ENCODE data around the gene EPHB6. TPM values are rescaled to one million over a fixed set of nuclear protein-coding genes. Genes with fewer than 3 reads are reported as not detected.

EPHB6 gene, protein sequence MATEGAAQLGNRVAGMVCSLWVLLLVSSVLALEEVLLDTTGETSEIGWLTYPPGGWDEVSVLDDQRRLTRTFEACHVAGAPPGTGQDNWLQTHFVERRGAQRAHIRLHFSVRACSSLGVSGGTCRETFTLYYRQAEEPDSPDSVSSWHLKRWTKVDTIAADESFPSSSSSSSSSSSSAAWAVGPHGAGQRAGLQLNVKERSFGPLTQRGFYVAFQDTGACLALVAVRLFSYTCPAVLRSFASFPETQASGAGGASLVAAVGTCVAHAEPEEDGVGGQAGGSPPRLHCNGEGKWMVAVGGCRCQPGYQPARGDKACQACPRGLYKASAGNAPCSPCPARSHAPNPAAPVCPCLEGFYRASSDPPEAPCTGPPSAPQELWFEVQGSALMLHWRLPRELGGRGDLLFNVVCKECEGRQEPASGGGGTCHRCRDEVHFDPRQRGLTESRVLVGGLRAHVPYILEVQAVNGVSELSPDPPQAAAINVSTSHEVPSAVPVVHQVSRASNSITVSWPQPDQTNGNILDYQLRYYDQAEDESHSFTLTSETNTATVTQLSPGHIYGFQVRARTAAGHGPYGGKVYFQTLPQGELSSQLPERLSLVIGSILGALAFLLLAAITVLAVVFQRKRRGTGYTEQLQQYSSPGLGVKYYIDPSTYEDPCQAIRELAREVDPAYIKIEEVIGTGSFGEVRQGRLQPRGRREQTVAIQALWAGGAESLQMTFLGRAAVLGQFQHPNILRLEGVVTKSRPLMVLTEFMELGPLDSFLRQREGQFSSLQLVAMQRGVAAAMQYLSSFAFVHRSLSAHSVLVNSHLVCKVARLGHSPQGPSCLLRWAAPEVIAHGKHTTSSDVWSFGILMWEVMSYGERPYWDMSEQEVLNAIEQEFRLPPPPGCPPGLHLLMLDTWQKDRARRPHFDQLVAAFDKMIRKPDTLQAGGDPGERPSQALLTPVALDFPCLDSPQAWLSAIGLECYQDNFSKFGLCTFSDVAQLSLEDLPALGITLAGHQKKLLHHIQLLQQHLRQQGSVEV
- total RNA-seq (10 to 100 TPM; 37.2 to 76.2 (median 62.3) TPM), total RNA-seq (8.2 to 106 (median 53.6) reads per million in 29 experiments)
- total RNA-seq (2013) = 39.4 TPM

DNA sequence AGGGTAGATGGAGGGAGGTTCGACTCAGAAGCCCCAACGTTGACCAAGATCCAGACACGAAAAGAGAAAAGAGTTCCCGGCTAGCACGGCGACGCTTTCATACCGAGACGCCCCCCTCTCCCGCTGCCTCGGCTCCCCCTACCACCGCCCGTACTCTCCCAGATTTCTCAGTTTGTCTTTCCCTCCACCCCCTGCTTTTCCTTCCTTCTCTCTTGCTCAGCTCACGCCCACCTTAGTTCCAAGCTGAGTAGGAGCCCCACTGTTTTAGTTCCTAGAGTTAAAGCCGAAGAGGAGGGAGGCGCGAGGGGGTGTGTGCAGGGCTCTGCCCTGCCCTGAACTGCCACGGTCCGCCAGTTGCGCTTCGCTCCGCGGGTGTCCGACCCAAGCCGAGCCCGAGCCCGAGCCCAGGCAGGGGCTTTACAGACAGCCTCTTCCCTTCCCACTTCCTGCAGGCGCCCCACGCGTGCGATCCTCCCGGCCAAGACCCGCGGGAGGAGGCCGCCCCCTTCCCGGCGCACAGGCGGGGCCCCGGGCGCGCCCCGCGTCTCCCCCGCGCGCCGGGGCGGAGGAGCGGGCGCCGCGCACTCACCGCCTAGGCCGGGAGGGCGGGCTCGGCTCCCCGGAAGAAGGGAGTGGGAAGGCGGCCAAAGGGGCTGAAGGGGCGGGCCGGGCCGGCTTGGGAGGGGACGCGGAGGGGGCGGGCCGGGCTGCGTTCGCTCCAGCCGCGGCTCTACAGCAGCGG lies at the start of gene EPHB6:
Gene EPHB6 (plus strand): TSS at position 705 of the 742 bp plus-strand sequence. CDS start 8,152 bp downstream, outside the sequence.
- no peaks in the 10 kb centered on the region for H3K36me3 Mint-ChIP-seq
- under 1% methylated on average over 61 of the region's 70 CpGs for WGBS (ENCODE audit: insufficient coverage)
- H3K4me3 Mint-ChIP-seq = peak within 1 kb of the TSS; percentile 91 to 98 (median 94)
- Histone ChIP-seq H3K9me3 (no peaks in the 10 kb centered on the region), H3K27ac (ENCODE audit: low read length) (peak within 1 kb of the TSS; percentile 22), H3K4me1 (ENCODE audit: control insufficient read depth in 1 of 2, extremely low read depth in 1 of 2, insufficient read depth in 2 of 2, low read length in 2 of 2) (peaks cover 19 to 20% of the 10 kb centered on the region in 2 experiments), H3K36me3 (ENCODE audit: control insufficient read depth in 2 of 2, extremely low read depth in 1 of 2, insufficient read depth in 1 of 2, low read length in 1 of 2) (no peaks in the 10 kb centered on the region), H3K27me3 (replicated peaks in 1 of 2; ENCODE audit: control insufficient read depth in 2 of 2, extremely low read depth in 1 of 2, insufficient read depth in 2 of 2, low read length in 1 of 2) (no peaks in the 10 kb centered on the region), H3K4me3 (ENCODE audit: control insufficient read depth in 1 of 2, extremely low read depth in 1 of 2, low read length in 1 of 2) (peak within 1 kb of the TSS; percentile 71 to 91)
- H3K27me3 Mint-ChIP-seq = no peaks in the 10 kb centered on the region
- CTCF ChIA-PET = interaction anchor here (0.7 to 1.2 kb wide), 5 partner anchors 30 to 1802 kb away, joined by 3 to 5 read pairs (median 3); no protein-coding TSS in a partner anchor
- H3K4me1 Mint-ChIP-seq = peaks cover 24 to 33% (median 31%) of the 10 kb centered on the region in 3 donors
- POLR2A ChIA-PET = no interaction called here
- H3K9me3 Mint-ChIP-seq = no peaks in the 10 kb centered on the region
- DNase-seq = peak in 27 of 35 experiments; percentile 17 to 65 (median 34)
- H3K27ac Mint-ChIP-seq = peak within 1 kb of the TSS; percentile 81 to 85
- ATAC-seq (replicated peaks in 1 of 4) = peak; percentile 63 to 70 (median 67)

DNA sequence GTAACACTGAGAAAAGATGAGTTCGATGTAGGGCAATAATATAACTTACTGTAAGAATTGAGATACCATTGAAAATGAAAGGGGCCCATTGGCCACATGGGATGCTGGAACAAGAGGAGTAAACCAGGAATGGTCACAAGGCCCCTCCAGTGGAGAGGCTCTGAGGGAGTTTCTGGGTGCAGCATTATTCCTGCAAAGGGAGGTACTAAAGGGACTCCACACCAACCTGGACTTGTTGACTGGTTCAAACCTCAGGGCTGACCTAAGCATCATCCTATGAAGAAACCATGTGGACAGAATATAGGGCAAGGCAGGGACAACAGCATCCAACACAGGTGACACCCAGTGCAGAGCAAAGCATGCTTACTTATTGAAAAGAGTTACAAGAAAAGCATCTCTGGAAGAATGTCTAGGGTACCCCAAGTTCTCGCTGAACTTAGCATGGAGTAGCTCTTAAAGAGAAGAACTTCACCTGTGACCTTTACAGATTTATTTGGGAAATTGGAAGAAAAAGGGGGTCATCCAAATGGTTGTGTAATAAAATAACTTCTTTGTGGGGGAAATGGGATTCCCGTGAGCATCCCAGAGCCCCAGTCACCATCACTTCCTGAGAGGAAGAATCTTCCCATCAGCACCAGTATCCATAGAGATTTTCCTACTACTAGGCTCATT lies 49.4 kb upstream of the EPHB6 start:
- H3K4me3 Mint-ChIP-seq = peak overlapping the region; percentile 35 to 93 (median 56)
- no peaks in the 10 kb centered on the region for H3K27me3 ChIP-seq (replicated peaks in 1 of 2; ENCODE audit: control insufficient read depth in 2 of 2, extremely low read depth in 1 of 2, insufficient read depth in 2 of 2, low read length in 1 of 2)
- H3K27me3 Mint-ChIP-seq = no peaks in the 10 kb centered on the region
- peaks cover 86 to 97% of the 10 kb centered on the region in 2 experiments for H3K4me1 ChIP-seq (ENCODE audit: control insufficient read depth in 1 of 2, extremely low read depth in 1 of 2, insufficient read depth in 2 of 2, low read length in 2 of 2)
- peaks cover 0 to 36% of the 10 kb centered on the region in 2 donors for H3K36me3 ChIP-seq (ENCODE audit: control insufficient read depth in 2 of 2, extremely low read depth in 1 of 2, insufficient read depth in 1 of 2, low read length in 1 of 2)
- H3K36me3 Mint-ChIP-seq = peaks cover 41% of the 10 kb centered on the region
- ChIA-PET POLR2A (interaction anchor here in 1 of 2 donors (6.8 to 11.5 kb wide), 2 partner anchors 8 to 17 kb away, joined by 162 to 577 read pairs; no protein-coding TSS in a partner anchor), CTCF (interaction anchor here in 1 of 2 donors (6.7 to 10.8 kb wide), 2 partner anchors 9 to 19 kb away, joined by 116 to 382 read pairs; no protein-coding TSS in a partner anchor)
- H3K9me3 ChIP-seq = no peaks in the 10 kb centered on the region
- peak overlapping the region; percentile 97 for H3K27ac ChIP-seq (ENCODE audit: low read length)
- H3K9me3 Mint-ChIP-seq = no peaks in the 10 kb centered on the region
- H3K4me3 ChIP-seq (ENCODE audit: control insufficient read depth in 1 of 2, extremely low read depth in 1 of 2, low read length in 1 of 2) = peak overlapping the region in 1 of 2 donors; percentile 7
- WGBS (ENCODE audit: insufficient coverage) = no CpG with 5 or more reads among the region's 3 CpGs
- peak in 2 of 35 experiments; percentile 18 to 35 for DNase-seq
- no peak for ATAC-seq (replicated peaks in 1 of 4)
- peaks cover 97 to 99% (median 98%) of the 10 kb centered on the region in 3 donors for H3K4me1 Mint-ChIP-seq
- peak overlapping the region; percentile 100 for H3K27ac Mint-ChIP-seq

- CTCF ChIA-PET = interaction anchor here in 1 of 2 donors (6.7 to 10.8 kb wide), 2 partner anchors 9 to 20 kb away, joined by 116 to 382 read pairs; no protein-coding TSS in a partner anchor
- 60% methylated on average over 1 of the region's 2 CpGs for WGBS (ENCODE audit: insufficient coverage)
- H3K4me3 ChIP-seq (ENCODE audit: control insufficient read depth in 1 of 2, extremely low read depth in 1 of 2, low read length in 1 of 2) = no peak overlapping the region
Measured at GRCh38 chr7:142806022-142806356, 48.9 kb upstream of the EPHB6 start.

GRCh38 chr7:142806957-142807356 lies 47.9 kb upstream of the EPHB6 start:
- H3K4me1 ChIP-seq (ENCODE audit: control insufficient read depth in 1 of 2, extremely low read depth in 1 of 2, insufficient read depth in 2 of 2, low read length in 2 of 2) = peaks cover 87 to 94% of the 10 kb centered on the region in 2 experiments
- no peaks in the 10 kb centered on the region for H3K27me3 ChIP-seq (replicated peaks in 1 of 2; ENCODE audit: control insufficient read depth in 2 of 2, extremely low read depth in 1 of 2, insufficient read depth in 2 of 2, low read length in 1 of 2)
- no peaks in the 10 kb centered on the region for H3K9me3 ChIP-seq
- no peak overlapping the region for H3K4me3 ChIP-seq (ENCODE audit: control insufficient read depth in 1 of 2, extremely low read depth in 1 of 2, low read length in 1 of 2)
- ATAC-seq (replicated peaks in 1 of 4) (no peak), DNase-seq (peak in 1 of 35 experiments; percentile 21)
- peaks cover 0 to 23% of the 10 kb centered on the region in 2 donors for H3K36me3 ChIP-seq (ENCODE audit: control insufficient read depth in 2 of 2, extremely low read depth in 1 of 2, insufficient read depth in 1 of 2, low read length in 1 of 2)
- POLR2A ChIA-PET = interaction anchor here (2.6 to 11.5 kb wide), 5 partner anchors 9 to 170 kb away, joined by 10 to 577 read pairs (median 162); no protein-coding TSS in a partner anchor
- Mint-ChIP-seq H3K36me3 (peaks cover 28% of the 10 kb centered on the region), H3K27ac (peak overlapping the region; percentile 100), H3K9me3 (no peaks in the 10 kb centered on the region), H3K4me3 (peak overlapping the region; percentile 82 to 93 (median 83)), H3K4me1 (peaks cover 97 to 99% (median 99%) of the 10 kb centered on the region in 3 donors), H3K27me3 (no peaks in the 10 kb centered on the region)
- WGBS (ENCODE audit: insufficient coverage) = no CpG with 5 or more reads among the region's 1 CpG
- peak overlapping the region; percentile 97 for H3K27ac ChIP-seq (ENCODE audit: low read length)
- CTCF ChIA-PET = interaction anchor here (0.5 to 10.8 kb wide), 8 partner anchors 8 to 433 kb away, joined by 3 to 382 read pairs (median 9); no protein-coding TSS in a partner anchor

More at GRCh38 chr7:142806022-142806356, 48.9 kb upstream of the EPHB6 start:
- peak overlapping the region; percentile 97 for H3K27ac ChIP-seq (ENCODE audit: low read length)
- DNase-seq (peak in 1 of 35 experiments; percentile 28), ATAC-seq (replicated peaks in 1 of 4) (no peak)
- peak overlapping the region in 1 of 3 donors; percentile 93 for H3K4me3 Mint-ChIP-seq
- peaks cover 96 to 99% (median 98%) of the 10 kb centered on the region in 3 donors for H3K4me1 Mint-ChIP-seq
- H3K36me3 Mint-ChIP-seq = peaks cover 36% of the 10 kb centered on the region
- no peaks in the 10 kb centered on the region for H3K27me3 ChIP-seq (replicated peaks in 1 of 2; ENCODE audit: control insufficient read depth in 2 of 2, extremely low read depth in 1 of 2, insufficient read depth in 2 of 2, low read length in 1 of 2)
- H3K27me3 Mint-ChIP-seq = no peaks in the 10 kb centered on the region
- H3K4me1 ChIP-seq (ENCODE audit: control insufficient read depth in 1 of 2, extremely low read depth in 1 of 2, insufficient read depth in 2 of 2, low read length in 2 of 2) = peaks cover 88 to 94% of the 10 kb centered on the region in 2 experiments
- H3K9me3 Mint-ChIP-seq = no peaks in the 10 kb centered on the region
- POLR2A ChIA-PET = interaction anchor here in 1 of 2 donors (6.8 to 11.5 kb wide), 2 partner anchors 8 to 17 kb away, joined by 162 to 577 read pairs; no protein-coding TSS in a partner anchor
- H3K36me3 ChIP-seq (ENCODE audit: control insufficient read depth in 2 of 2, extremely low read depth in 1 of 2, insufficient read depth in 1 of 2, low read length in 1 of 2) = peaks cover 0 to 31% of the 10 kb centered on the region in 2 donors
- H3K27ac Mint-ChIP-seq = peak overlapping the region; percentile 100
- H3K9me3 ChIP-seq = no peaks in the 10 kb centered on the region
